Transverse colon (tissue), 3 donors: ENCODE data around the gene ADAMTS3.

Experiments used
- POLR2A ChIP-seq: fragments of 450-650 bp; IDR thresholded peaks from one replicate; pipeline ENCODE4 v1.6.1; 2016; ENCODE audit warnings: antibody characterized with exemption, mild to moderate bottlenecking, moderate library complexity
- TF ChIP-seq, protein P1 (sequence below), 5 experiments: fragments of 200-600 bp in 3 of 5; fragments of 450-650 bp in 2 of 5; sonication (generic) in 3 of 5; IDR thresholded peaks; 1 replicate in 2 of 5; 2 replicates in 3 of 5; pipeline ENCODE4 v1.5.1; 2016 to 2017; ENCODE audit warnings: antibody characterized with exemption in 5 of 5, inconsistent platforms in 3 of 5, mild to moderate bottlenecking in 2 of 5, moderate library complexity in 1 of 5

DNA sequence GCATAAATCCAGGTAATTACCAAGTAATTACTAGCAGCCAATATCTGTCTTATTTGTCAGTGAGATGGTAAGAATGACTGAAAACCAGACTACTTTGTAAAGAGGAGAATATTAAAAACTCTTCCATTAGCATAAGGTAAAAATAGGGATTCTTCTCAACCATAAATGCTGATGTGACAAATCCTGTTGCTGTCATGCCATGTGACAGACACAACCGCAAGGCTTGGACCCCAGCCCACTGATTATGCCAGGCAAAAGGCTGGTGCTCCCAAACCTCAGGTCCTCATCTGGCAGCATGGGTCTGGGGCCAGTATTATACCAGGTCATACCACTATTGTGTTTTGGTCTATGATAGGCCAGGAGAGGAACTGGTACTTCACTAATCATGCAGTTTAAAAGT lies 181.1 kb downstream of the ADAMTS3 start:
- no peak for TF ChIP-seq POLR2A
- TF ChIP-seq, protein P1, sequence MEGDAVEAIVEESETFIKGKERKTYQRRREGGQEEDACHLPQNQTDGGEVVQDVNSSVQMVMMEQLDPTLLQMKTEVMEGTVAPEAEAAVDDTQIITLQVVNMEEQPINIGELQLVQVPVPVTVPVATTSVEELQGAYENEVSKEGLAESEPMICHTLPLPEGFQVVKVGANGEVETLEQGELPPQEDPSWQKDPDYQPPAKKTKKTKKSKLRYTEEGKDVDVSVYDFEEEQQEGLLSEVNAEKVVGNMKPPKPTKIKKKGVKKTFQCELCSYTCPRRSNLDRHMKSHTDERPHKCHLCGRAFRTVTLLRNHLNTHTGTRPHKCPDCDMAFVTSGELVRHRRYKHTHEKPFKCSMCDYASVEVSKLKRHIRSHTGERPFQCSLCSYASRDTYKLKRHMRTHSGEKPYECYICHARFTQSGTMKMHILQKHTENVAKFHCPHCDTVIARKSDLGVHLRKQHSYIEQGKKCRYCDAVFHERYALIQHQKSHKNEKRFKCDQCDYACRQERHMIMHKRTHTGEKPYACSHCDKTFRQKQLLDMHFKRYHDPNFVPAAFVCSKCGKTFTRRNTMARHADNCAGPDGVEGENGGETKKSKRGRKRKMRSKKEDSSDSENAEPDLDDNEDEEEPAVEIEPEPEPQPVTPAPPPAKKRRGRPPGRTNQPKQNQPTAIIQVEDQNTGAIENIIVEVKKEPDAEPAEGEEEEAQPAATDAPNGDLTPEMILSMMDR (IDR thresholded peaks at IDR 0.05), result no peak
